ENCODE data around the gene CSRNP3.

DNA sequence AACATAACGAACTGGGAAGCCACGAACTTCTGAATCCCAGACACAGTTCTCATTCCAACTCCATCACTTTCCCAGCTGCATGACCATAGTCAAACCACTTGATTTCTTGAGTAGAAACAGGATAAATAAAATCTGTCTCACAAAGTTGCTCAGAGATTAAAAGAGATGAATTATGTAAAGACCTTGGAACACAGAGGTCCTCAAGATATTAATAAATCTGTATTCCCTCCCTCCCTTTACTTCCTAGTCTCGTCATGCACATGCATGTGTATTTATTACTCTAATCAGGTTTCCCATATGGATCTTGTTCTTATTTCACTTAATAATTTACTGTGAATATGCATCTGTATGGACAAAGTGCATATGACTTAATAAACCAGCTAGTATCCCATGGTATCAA is 21.1 kb upstream of the CSRNP3 start:
- TF ChIP-seq, protein P1, sequence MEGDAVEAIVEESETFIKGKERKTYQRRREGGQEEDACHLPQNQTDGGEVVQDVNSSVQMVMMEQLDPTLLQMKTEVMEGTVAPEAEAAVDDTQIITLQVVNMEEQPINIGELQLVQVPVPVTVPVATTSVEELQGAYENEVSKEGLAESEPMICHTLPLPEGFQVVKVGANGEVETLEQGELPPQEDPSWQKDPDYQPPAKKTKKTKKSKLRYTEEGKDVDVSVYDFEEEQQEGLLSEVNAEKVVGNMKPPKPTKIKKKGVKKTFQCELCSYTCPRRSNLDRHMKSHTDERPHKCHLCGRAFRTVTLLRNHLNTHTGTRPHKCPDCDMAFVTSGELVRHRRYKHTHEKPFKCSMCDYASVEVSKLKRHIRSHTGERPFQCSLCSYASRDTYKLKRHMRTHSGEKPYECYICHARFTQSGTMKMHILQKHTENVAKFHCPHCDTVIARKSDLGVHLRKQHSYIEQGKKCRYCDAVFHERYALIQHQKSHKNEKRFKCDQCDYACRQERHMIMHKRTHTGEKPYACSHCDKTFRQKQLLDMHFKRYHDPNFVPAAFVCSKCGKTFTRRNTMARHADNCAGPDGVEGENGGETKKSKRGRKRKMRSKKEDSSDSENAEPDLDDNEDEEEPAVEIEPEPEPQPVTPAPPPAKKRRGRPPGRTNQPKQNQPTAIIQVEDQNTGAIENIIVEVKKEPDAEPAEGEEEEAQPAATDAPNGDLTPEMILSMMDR (IDR thresholded peaks at IDR 0.05), result no peak
- TF ChIP-seq POLR2A (IDR thresholded peaks at IDR 0.05), result no peak
